Measurements from ENCODE around the gene IGSF6. TPM values are rescaled to one million over a fixed set of nuclear protein-coding genes. Genes with fewer than 3 reads are reported as not detected.
"Not testable (repeated sequence)": the region's sequence is repeated elsewhere in the genome, so short reads cannot be mapped to it uniquely, and the experiment has no call there.

IGSF6 gene
- total RNA-seq, 4 donors from 2014 or later = 0.30 to 0.71 (median 0.51) TPM

GRCh38 chr16:21611556-21612384 lies 40.6 kb downstream of the IGSF6 start:
- intact Hi-C loops (cut with DNase I; ENCODE audit: low total_unique reads) = no loop called here
- WGBS, 2 donors = 40 to 45% methylated on average over 7 of the region's 7 CpGs
- no peak overlapping the region for H3K4me3 ChIP-seq (ENCODE audit: low read depth, poor library complexity, severe bottlenecking)

GRCh38 chr16:21611198-21611555 lies 41.2 kb downstream of the IGSF6 start:
- TF ChIP-seq POLR2A (IDR thresholded peaks at IDR 0.05) (no peak), CTCF (IDR thresholded peaks at IDR 0.05) (no peak)
- 57 to 67% methylated on average over 4 of the region's 4 CpGs for WGBS, 2 donors
- no peak overlapping the region for H3K4me3 ChIP-seq (ENCODE audit: low read depth, poor library complexity, severe bottlenecking)
- intact Hi-C loops (cut with DNase I; ENCODE audit: low total_unique reads) = no loop called here
- no peak for DNase-seq (ENCODE audit: low spot score in 2 of 2)

More at GRCh38 chr16:21611556-21612384, 40.6 kb downstream of the IGSF6 start:
- DNase-seq (ENCODE audit: low spot score in 2 of 2) = no peak
- TF ChIP-seq CTCF (IDR thresholded peaks at IDR 0.05) (no peak), POLR2A (IDR thresholded peaks at IDR 0.05) (no peak)

GRCh38 chr16:21610766-21611165 lies 41.6 kb downstream of the IGSF6 start:
- intact Hi-C loops (cut with DNase I; ENCODE audit: low total_unique reads) = no loop called here
- H3K4me3 ChIP-seq (ENCODE audit: low read depth, poor library complexity, severe bottlenecking) = no peak overlapping the region
- TF ChIP-seq POLR2A (IDR thresholded peaks at IDR 0.05) (no peak), CTCF (IDR thresholded peaks at IDR 0.05) (no peak)
- DNase-seq (ENCODE audit: low spot score in 2 of 2) = no peak
- 63 to 81% methylated on average over 2 of the region's 2 CpGs for WGBS, 2 donors

GRCh38 chr16:21610006-21610544 lies 42.3 kb downstream of the IGSF6 start:
- TF ChIP-seq CTCF (IDR thresholded peaks at IDR 0.05) (no peak), POLR2A (IDR thresholded peaks at IDR 0.05) (no peak)
- 73 to 80% methylated on average over 3 of the region's 3 CpGs for WGBS, 2 donors
- H3K4me3 ChIP-seq (ENCODE audit: low read depth, poor library complexity, severe bottlenecking) = no peak overlapping the region
- DNase-seq (ENCODE audit: low spot score in 2 of 2) = no peak
- intact Hi-C loops (cut with DNase I; ENCODE audit: low total_unique reads) = no loop called here

- intact Hi-C loops (cut with DNase I; ENCODE audit: low total_unique reads) = no loop called here
- H3K4me3 ChIP-seq (ENCODE audit: low read depth, poor library complexity, severe bottlenecking) = no peak overlapping the region
- WGBS, 2 donors = 76 to 78% methylated on average over 3 of the region's 3 CpGs
- TF ChIP-seq CTCF (IDR thresholded peaks at IDR 0.05) = no peak
- no peak for TF ChIP-seq POLR2A (IDR thresholded peaks at IDR 0.05)
- DNase-seq (ENCODE audit: low spot score in 2 of 2) = no peak
Measured at GRCh38 chr16:21608639-21609328, 43.6 kb downstream of the IGSF6 start.

- H3K4me3 ChIP-seq (ENCODE audit: low read depth, poor library complexity, severe bottlenecking); DNase-seq (ENCODE audit: low spot score in 2 of 2); intact Hi-C loops (cut with DNase I; ENCODE audit: low total_unique reads): not testable (repeated sequence)
- WGBS, 2 donors = 86 to 89% methylated on average over 8 of the region's 8 CpGs
Measured at GRCh38 chr16:21605848-21606247, 46.6 kb downstream of the IGSF6 start.

Measured in lower leg skin (tissue), 4 donors.